BLaER1 (cell line): ENCODE results near the gene LRRC23.

ENCODE experiments used
- H3K27ac ChIP-seq: shearing (Covaris generic); formaldehyde crosslinking; 2 replicates; pipeline ENCODE4 v1.8.1; 2022
- H3K27me3 ChIP-seq: shearing (Covaris generic); formaldehyde crosslinking; 2 replicates; pipeline ENCODE4 v1.8.1; 2022
- H3K36me3 ChIP-seq: shearing (Covaris generic); formaldehyde crosslinking; 2 replicates; pipeline ENCODE4 v1.8.1; 2022
- H3K4me1 ChIP-seq: shearing (Covaris generic); formaldehyde crosslinking; 2 replicates; pipeline ENCODE4 v1.8.1; 2022
- H3K4me2 ChIP-seq: shearing (Covaris generic); formaldehyde crosslinking; 2 replicates; pipeline ENCODE4 v1.8.1; 2022
- H3K4me3 ChIP-seq: shearing (Covaris generic); formaldehyde crosslinking; 2 replicates; pipeline ENCODE4 v1.8.1; 2022
- H3K9ac ChIP-seq: shearing (Covaris generic); formaldehyde crosslinking; 2 replicates; pipeline ENCODE4 v1.8.1; 2022
- H3K9me3 ChIP-seq: shearing (Covaris generic); formaldehyde crosslinking; 2 replicates; pipeline ENCODE4 v1.8.1; 2022
- H4K20me1 ChIP-seq: shearing (Covaris generic); formaldehyde crosslinking; 2 replicates; pipeline ENCODE4 v1.8.1; 2022
- Cebpa-rat ChIP-seq: shearing (Covaris generic); IDR thresholded peaks from 2 replicates; pipeline ENCODE4 v1.8.1; 2022

LRRC23 gene

DNA sequence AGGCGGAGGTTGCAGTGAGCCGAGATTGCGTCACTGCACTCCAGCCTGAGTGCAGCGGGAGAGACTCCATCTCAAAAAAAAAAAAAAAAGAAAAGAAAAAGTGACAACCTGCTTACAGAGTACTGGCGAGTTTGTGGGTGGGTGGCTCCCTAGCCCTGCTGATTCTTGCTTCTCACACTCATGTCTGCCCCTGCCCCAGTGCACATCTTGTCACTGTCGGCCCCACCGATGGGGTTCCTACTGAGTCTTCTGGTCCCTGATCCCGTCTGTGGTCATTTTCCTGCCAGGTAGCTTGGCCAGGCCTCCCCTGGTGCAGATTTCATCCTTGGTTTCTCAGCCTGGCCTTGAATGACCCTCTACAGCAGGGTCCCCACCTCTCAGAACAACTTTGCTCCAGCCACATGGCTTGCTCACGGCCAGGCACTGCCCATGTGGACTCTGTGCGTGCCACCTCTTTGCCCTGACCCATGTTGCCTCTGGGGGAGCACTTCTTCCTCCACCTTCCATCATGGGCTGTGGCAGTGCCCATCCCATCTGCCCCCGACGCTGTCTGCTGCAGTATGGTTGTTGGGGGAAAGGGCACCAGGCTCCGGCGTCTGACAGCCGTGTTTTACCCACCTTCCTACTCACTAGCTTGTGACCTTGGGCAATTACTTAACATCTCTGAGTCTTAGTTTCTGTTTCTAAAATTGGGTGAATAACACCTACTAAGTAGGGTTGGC lies 44.4 kb downstream of the LRRC23 start:
- peak overlapping the region; percentile 60 for H3K4me2 ChIP-seq
- H3K9ac ChIP-seq, result no peak overlapping the region; the same call in none of the 2 replicates

GRCh38 chr12:6950401-6950801 lies 45.8 kb downstream of the LRRC23 start:
- H3K4me3 ChIP-seq, result peak overlapping the region; percentile 91

More for the DNA sequence above, 44.4 kb downstream of the LRRC23 start:
- 0 out of 2 replicates have a peak, but pooled peaks cover 7% of the 10 kb centered on the region for H3K36me3 ChIP-seq
- H4K20me1 ChIP-seq, result no peaks in the 10 kb centered on the region
- no peak overlapping the region for H3K4me3 ChIP-seq
- H3K27ac ChIP-seq, result peak overlapping the region; percentile 91; the same call in 1 of the 2 replicates
- TF ChIP-seq Cebpa-rat, result peak; percentile 29; the same call in 1 of the 2 replicates
- no peaks in the 10 kb centered on the region for H3K27me3 ChIP-seq
- H3K9me3 ChIP-seq, result no peaks in the 10 kb centered on the region
- H3K4me1 ChIP-seq, result peaks cover 78% of the 10 kb centered on the region

GRCh38 chr12:6950811-6951540 lies 46.4 kb downstream of the LRRC23 start, which contains the start of gene PTPN6:
TSS of gene PTPN6 (plus strand) at chr12:6951356. CDS start at chr12:6951513, 157 bp downstream.
- Histone ChIP-seq H3K27ac (peak within 1 kb of the TSS; percentile 91), H3K4me1 (peaks cover 85% of the 10 kb centered on the region), H4K20me1 (no peaks in the 10 kb centered on the region), H3K9ac (peak within 1 kb of the TSS; percentile 93), H3K36me3 (peaks cover 17% of the 10 kb centered on the region), H3K4me2 (peak within 1 kb of the TSS; percentile 91), H3K4me3 (peak within 1 kb of the TSS; percentile 91), H3K27me3 (no peaks in the 10 kb centered on the region), H3K9me3 (no peaks in the 10 kb centered on the region)
- TF ChIP-seq Cebpa-rat, result no peak

More at GRCh38 chr12:6950401-6950801, 45.8 kb downstream of the LRRC23 start:
- TF ChIP-seq Cebpa-rat, result no peak
- H3K36me3 ChIP-seq, result peaks cover 17% of the 10 kb centered on the region
- H4K20me1 ChIP-seq, result no peaks in the 10 kb centered on the region
- no peaks in the 10 kb centered on the region for H3K9me3 ChIP-seq
- peak overlapping the region; percentile 91 for H3K4me2 ChIP-seq
- peaks cover 85% of the 10 kb centered on the region for H3K4me1 ChIP-seq
- H3K9ac ChIP-seq, result peak overlapping the region; percentile 93
- H3K27me3 ChIP-seq, result no peaks in the 10 kb centered on the region
- peak overlapping the region; percentile 91 for H3K27ac ChIP-seq

DNA sequence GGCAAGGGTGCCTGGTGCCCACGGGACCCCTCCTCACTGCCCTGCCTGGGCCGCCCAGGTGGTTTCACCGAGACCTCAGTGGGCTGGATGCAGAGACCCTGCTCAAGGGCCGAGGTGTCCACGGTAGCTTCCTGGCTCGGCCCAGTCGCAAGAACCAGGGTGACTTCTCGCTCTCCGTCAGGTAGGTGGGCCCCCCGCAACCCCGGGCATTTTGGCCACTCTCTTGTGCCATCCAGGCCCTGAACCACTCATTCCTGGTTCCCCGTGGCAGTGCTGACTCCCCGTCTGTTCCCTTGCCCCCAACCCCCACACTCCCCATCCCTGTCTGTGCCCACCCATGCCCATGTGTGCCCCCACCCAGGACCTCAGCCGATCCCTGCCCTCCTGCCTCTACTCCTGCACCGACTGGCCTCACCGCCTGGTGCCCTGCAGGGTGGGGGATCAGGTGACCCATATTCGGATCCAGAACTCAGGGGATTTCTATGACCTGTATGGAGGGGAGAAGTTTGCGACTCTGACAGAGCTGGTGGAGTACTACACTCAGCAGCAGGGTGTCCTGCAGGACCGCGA lies 47.0 kb downstream of the LRRC23 start:
- Histone ChIP-seq H3K9me3 (no peaks in the 10 kb centered on the region), H3K4me1 (peaks cover 85% of the 10 kb centered on the region), H3K27me3 (no peaks in the 10 kb centered on the region), H4K20me1 (no peaks in the 10 kb centered on the region), H3K27ac (peak overlapping the region; percentile 91), H3K4me3 (peak overlapping the region; percentile 91), H3K9ac (peak overlapping the region; percentile 93), H3K4me2 (peak overlapping the region; percentile 91), H3K36me3 (peaks cover 23% of the 10 kb centered on the region)
- no peak for TF ChIP-seq Cebpa-rat

DNA sequence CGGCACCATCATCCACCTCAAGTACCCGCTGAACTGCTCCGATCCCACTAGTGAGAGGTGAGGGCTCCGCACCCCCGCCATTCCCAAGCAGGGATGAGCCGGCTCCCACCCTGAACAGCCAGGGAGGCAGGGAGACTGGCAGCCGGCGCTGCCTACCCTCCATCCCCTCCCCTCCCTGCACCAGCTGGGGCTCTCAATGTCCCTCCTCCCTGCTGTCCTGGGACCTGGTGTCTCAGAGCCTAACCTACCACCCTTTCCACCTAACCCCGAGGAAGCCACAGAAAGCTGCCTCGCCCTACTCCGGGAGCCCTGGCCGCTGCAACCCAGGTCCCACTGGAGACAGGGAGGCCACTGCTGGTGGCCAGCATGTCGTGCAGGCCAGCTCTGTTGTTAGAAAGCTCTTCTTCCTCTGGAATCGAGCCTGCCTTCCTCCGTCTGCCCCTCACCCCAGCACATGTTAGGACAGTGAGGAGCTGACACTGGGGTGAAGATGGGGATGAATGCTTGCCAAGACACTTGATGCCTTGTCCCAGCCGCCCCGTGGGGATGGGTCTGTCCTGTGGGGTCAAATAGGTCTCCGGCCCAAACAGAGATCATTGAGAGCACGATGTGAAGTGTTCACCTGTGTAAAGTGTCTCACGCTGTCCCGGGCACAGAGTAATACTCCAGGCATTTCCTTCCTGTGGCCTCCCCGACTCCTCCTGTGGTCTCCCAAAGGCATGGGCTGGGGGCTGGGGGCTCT lies 47.7 kb downstream of the LRRC23 start:
- Histone ChIP-seq H3K4me3 (peak overlapping the region; percentile 91), H3K9ac (peak overlapping the region; percentile 93)

GRCh38 chr12:6952863-6953441 lies 48.3 kb downstream of the LRRC23 start:
- Histone ChIP-seq H3K9ac (peak overlapping the region; percentile 93), H3K9me3 (no peaks in the 10 kb centered on the region), H3K4me2 (peak overlapping the region; percentile 91), H3K27me3 (no peaks in the 10 kb centered on the region), H3K4me1 (peaks cover 85% of the 10 kb centered on the region), H3K4me3 (peak overlapping the region; percentile 91), H4K20me1 (no peaks in the 10 kb centered on the region), H3K27ac (peak overlapping the region; percentile 91), H3K36me3 (peaks cover 35% of the 10 kb centered on the region)
- TF ChIP-seq Cebpa-rat, result no peak

More for the DNA sequence above, 47.7 kb downstream of the LRRC23 start:
- no peak for TF ChIP-seq Cebpa-rat
- Histone ChIP-seq H3K4me1 (peaks cover 85% of the 10 kb centered on the region), H3K27ac (peak overlapping the region; percentile 91), H3K27me3 (no peaks in the 10 kb centered on the region), H3K9me3 (no peaks in the 10 kb centered on the region), H3K4me2 (peak overlapping the region; percentile 91), H3K36me3 (peaks cover 30% of the 10 kb centered on the region), H4K20me1 (no peaks in the 10 kb centered on the region)

- no peaks in the 10 kb centered on the region for H3K9me3 ChIP-seq
- peak overlapping the region; percentile 91 for H3K4me2 ChIP-seq
- peaks cover 42% of the 10 kb centered on the region for H3K36me3 ChIP-seq
- no peak for TF ChIP-seq Cebpa-rat
- H3K27me3 ChIP-seq, result no peaks in the 10 kb centered on the region
- peak overlapping the region; percentile 93 for H3K9ac ChIP-seq
- peaks cover 85% of the 10 kb centered on the region for H3K4me1 ChIP-seq
- peak overlapping the region; percentile 91 for H3K4me3 ChIP-seq
- H3K27ac ChIP-seq, result peak overlapping the region; percentile 91
- no peaks in the 10 kb centered on the region for H4K20me1 ChIP-seq
Measured at GRCh38 chr12:6953442-6954315, 49.1 kb downstream of the LRRC23 start.
